HepG2 (cell line): ENCODE measurements around the gene TULP4. TPM values are rescaled to one million over a fixed set of nuclear protein-coding genes. Genes with fewer than 3 reads are reported as not detected.
"Not testable (repeated sequence)": the region's sequence is repeated elsewhere in the genome, so short reads cannot be mapped to it uniquely, and the experiment has no call there.

Source experiments
- BCL6 ChIP-seq: IDR thresholded peaks from 2 replicates; pipeline ENCODE4 v1.6.1; 2016; ENCODE audit warnings: missing genetic modification reagents, missing compliant biosample characterization
- HHEX ChIP-seq: IDR thresholded peaks from 2 replicates; pipeline ENCODE4 v1.6.1; 2016; ENCODE audit warnings: control low read depth
- HNF4G ChIP-seq, 2 experiments: sonication (generic) in 1 of 2; formaldehyde crosslinking in 1 of 2; IDR thresholded peaks; 2 replicates each; pipeline versions ENCODE4 v1.4.0 to v1.6.1; 2011 to 2020; ENCODE audit warnings: borderline replicate concordance in 2 of 2, low read depth in 2 of 2, mild to moderate bottlenecking in 2 of 2, low read length in 1 of 2, missing genetic modification reagents in 1 of 2, moderate library complexity in 1 of 2
- ISL2 ChIP-seq: sonication (generic); formaldehyde crosslinking; IDR thresholded peaks from 2 replicates; pipeline ENCODE4 v1.5.0; 2020; ENCODE audit warnings: missing genetic modification reagents
- NR2F6 ChIP-seq, 2 experiments: IDR thresholded peaks; 2 replicates each; pipeline ENCODE4 v1.6.1; 2016; ENCODE audit warnings: antibody characterized with exemption in 1 of 2, mild to moderate bottlenecking in 1 of 2
- PITX1 ChIP-seq: sonication (generic); formaldehyde crosslinking; IDR thresholded peaks from 2 replicates; pipeline ENCODE4 v1.5.1; 2020; ENCODE audit warnings: mild to moderate bottlenecking, missing genetic modification reagents
- SALL2 ChIP-seq: sonication (generic); formaldehyde crosslinking; IDR thresholded peaks from 2 replicates; pipeline ENCODE4 v1.8.1; 2023; ENCODE audit warnings: mild to moderate bottlenecking, missing genetic modification reagents, inconsistent platforms
- TCF12 ChIP-seq, 2 experiments: fragments of 450-650 bp in 1 of 2; sonication (generic) in 1 of 2; formaldehyde crosslinking in 1 of 2; IDR thresholded peaks; 2 replicates each; pipeline versions ENCODE4 v1.6.1 to v1.8.0; 2017 to 2022; ENCODE audit warnings: antibody characterized with exemption in 1 of 2, mild to moderate bottlenecking in 1 of 2, missing genetic modification reagents in 1 of 2, moderate library complexity in 1 of 2
- YEATS4 ChIP-seq: sonication (generic); formaldehyde crosslinking; IDR thresholded peaks from 2 replicates; pipeline ENCODE4 v1.4.0; 2020; ENCODE audit warnings: missing genetic modification reagents, borderline replicate concordance
- ZBTB20 ChIP-seq: sonication (generic); formaldehyde crosslinking; IDR thresholded peaks from 2 replicates; pipeline ENCODE4 v1.8.1; 2023; ENCODE audit warnings: missing genetic modification reagents, low read depth, mild to moderate bottlenecking, borderline replicate concordance
- ZMYM3 ChIP-seq: sonication (generic); formaldehyde crosslinking; IDR thresholded peaks from 2 replicates; pipeline ENCODE4 v1.5.1; 2020; ENCODE audit warnings: mild to moderate bottlenecking, missing genetic modification reagents
- ZNF292 ChIP-seq: sonication (generic); formaldehyde crosslinking; IDR thresholded peaks from 2 replicates; pipeline ENCODE4 v1.8.1; 2022; ENCODE audit warnings: mild to moderate bottlenecking, low read depth, missing genetic modification reagents, borderline replicate concordance
- ZNF431 ChIP-seq: sonication (generic); formaldehyde crosslinking; IDR thresholded peaks from 2 replicates; pipeline ENCODE4 v1.9.0; 2022; ENCODE audit warnings: missing genetic modification reagents, low read depth, mild to moderate bottlenecking, borderline replicate concordance
- ZNF670 ChIP-seq: sonication (generic); formaldehyde crosslinking; IDR thresholded peaks from 2 replicates; pipeline ENCODE4 v1.8.0; 2022; ENCODE audit warnings: mild to moderate bottlenecking, missing genetic modification reagents, borderline replicate concordance
- polyA plus RNA-seq, 8 experiments: library from polyadenylated mRNA; depleted of rRNA in 3 of 8; stranded (reverse) in 7 of 8; unstranded in 1 of 8; fragments of >200 nt; fragmentation: Illumina TruSeq in 4 of 8; extraction: Trizol in 4 of 8; gene quantifications; 2 replicates each; pipeline versions ENCODE4 v1.2.1 to v1.2.3, GENCODE V29; 2011 to 2016; ENCODE audit warnings: low read depth in 4 of 8, missing spikeins in 1 of 8, mixed read lengths in 1 of 8; ENCODE audit not compliant: insufficient read depth in 1 of 8
- total RNA-seq, 5 experiments: library from RNA; depleted of rRNA; stranded (reverse); fragments of >200 nt; fragmentation: Illumina TruSeq; extraction: Trizol; gene quantifications; 2 replicates each; pipeline ENCODE4 v1.2.3, GENCODE V29; 2016; ENCODE audit warnings: low read depth in 1 of 5
- TF ChIP-seq, protein P1 (sequence below), 2 experiments: sonication (generic) in 1 of 2; formaldehyde crosslinking in 1 of 2; IDR thresholded peaks; 2 replicates each; pipeline versions ENCODE4 v1.4.0 to v1.6.1; 2016 to 2020; ENCODE audit warnings: borderline replicate concordance in 1 of 2, low read depth in 1 of 2, mild to moderate bottlenecking in 1 of 2, missing genetic modification reagents in 1 of 2
- TF ChIP-seq, protein P2 (sequence below): sonication (generic); formaldehyde crosslinking; IDR thresholded peaks from 2 replicates; pipeline ENCODE4 v1.4.0; 2020; ENCODE audit warnings: missing genetic modification reagents
- TF ChIP-seq, protein P3 (sequence below): IDR thresholded peaks from 2 replicates; pipeline ENCODE4 v1.4.0; 2020; ENCODE audit warnings: mild to moderate bottlenecking, missing genetic modification reagents

The TULP4 gene
- total and polyA plus RNA-seq, 2 of the 13 experiments (the other 11 are each of a cell fraction or from before 2014, with no cell fraction given) = 21.1 to 122 TPM

DNA sequence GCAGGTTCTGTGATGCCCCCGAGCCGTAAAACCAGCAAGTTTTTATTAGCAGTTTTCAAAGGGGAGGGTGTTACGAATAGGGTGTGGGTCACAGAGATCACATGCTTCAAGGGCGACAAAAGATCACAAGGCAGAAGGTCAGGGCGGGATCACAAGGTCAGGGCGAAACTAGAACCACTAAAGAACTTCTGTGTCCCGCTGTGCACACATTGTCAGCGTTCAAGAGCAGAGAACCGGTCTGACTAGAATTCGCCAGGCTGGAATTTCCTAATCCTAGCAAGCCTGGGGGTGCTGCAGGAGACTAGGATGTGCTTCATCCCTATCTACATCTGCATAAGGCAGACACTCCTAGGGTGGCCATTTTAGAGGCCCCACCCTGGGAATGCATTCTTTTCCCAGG, 26.9 kb downstream of the TULP4 start (continued):
- TF ChIP-seq, protein P1, sequence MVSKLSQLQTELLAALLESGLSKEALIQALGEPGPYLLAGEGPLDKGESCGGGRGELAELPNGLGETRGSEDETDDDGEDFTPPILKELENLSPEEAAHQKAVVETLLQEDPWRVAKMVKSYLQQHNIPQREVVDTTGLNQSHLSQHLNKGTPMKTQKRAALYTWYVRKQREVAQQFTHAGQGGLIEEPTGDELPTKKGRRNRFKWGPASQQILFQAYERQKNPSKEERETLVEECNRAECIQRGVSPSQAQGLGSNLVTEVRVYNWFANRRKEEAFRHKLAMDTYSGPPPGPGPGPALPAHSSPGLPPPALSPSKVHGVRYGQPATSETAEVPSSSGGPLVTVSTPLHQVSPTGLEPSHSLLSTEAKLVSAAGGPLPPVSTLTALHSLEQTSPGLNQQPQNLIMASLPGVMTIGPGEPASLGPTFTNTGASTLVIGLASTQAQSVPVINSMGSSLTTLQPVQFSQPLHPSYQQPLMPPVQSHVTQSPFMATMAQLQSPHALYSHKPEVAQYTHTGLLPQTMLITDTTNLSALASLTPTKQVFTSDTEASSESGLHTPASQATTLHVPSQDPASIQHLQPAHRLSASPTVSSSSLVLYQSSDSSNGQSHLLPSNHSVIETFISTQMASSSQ (IDR thresholded peaks at IDR 0.05; ENCODE audit: low read depth) = 0 out of 2 replicates have a peak, but pooled peaks have one; percentile 42
- TF ChIP-seq, protein P1 (CRISPR knock-in tag; IDR thresholded peaks at IDR 0.05; ENCODE audit: borderline replicate concordance) = peak; percentile 84; the same call in 1 of the 2 replicates
- TF ChIP-seq ZNF670 = peak; percentile 54; the same call in 1 of the 2 replicates
- TF ChIP-seq PITX1 (CRISPR knock-in tag) = peak; percentile 89
- peak; percentile 32; the same call in 1 of the 2 replicates for TF ChIP-seq YEATS4 (CRISPR knock-in tag)
- TF ChIP-seq TCF12 (IDR thresholded peaks at IDR 0.05) = not testable (repeated sequence)
- 0 out of 2 replicates have a peak, but pooled peaks have one; percentile 53 for TF ChIP-seq TCF12 (CRISPR knock-in tag; IDR thresholded peaks at IDR 0.05)
- peak; percentile 66 for TF ChIP-seq ISL2
- TF ChIP-seq, protein P2, sequence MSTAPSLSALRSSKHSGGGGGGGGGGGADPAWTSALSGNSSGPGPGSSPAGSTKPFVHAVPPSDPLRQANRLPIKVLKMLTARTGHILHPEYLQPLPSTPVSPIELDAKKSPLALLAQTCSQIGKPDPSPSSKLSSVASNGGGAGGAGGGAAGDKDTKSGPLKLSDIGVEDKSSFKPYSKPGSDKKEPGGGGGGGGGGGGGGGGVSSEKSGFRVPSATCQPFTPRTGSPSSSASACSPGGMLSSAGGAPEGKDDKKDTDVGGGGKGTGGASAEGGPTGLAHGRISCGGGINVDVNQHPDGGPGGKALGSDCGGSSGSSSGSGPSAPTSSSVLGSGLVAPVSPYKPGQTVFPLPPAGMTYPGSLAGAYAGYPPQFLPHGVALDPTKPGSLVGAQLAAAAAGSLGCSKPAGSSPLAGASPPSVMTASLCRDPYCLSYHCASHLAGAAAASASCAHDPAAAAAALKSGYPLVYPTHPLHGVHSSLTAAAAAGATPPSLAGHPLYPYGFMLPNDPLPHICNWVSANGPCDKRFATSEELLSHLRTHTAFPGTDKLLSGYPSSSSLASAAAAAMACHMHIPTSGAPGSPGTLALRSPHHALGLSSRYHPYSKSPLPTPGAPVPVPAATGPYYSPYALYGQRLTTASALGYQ (CRISPR knock-in tag) = peak; percentile 24; the same call in 1 of the 2 replicates
- 0 out of 2 replicates have a peak, but pooled peaks have one; percentile 56 for TF ChIP-seq SALL2 (CRISPR knock-in tag)
- peak; percentile 77; the same call in 1 of the 2 replicates for TF ChIP-seq BCL6 (CRISPR knock-in tag)
- TF ChIP-seq ZNF431 (CRISPR knock-in tag) = 0 out of 2 replicates have a peak, but pooled peaks have one; percentile 76
- TF ChIP-seq, protein P3, sequence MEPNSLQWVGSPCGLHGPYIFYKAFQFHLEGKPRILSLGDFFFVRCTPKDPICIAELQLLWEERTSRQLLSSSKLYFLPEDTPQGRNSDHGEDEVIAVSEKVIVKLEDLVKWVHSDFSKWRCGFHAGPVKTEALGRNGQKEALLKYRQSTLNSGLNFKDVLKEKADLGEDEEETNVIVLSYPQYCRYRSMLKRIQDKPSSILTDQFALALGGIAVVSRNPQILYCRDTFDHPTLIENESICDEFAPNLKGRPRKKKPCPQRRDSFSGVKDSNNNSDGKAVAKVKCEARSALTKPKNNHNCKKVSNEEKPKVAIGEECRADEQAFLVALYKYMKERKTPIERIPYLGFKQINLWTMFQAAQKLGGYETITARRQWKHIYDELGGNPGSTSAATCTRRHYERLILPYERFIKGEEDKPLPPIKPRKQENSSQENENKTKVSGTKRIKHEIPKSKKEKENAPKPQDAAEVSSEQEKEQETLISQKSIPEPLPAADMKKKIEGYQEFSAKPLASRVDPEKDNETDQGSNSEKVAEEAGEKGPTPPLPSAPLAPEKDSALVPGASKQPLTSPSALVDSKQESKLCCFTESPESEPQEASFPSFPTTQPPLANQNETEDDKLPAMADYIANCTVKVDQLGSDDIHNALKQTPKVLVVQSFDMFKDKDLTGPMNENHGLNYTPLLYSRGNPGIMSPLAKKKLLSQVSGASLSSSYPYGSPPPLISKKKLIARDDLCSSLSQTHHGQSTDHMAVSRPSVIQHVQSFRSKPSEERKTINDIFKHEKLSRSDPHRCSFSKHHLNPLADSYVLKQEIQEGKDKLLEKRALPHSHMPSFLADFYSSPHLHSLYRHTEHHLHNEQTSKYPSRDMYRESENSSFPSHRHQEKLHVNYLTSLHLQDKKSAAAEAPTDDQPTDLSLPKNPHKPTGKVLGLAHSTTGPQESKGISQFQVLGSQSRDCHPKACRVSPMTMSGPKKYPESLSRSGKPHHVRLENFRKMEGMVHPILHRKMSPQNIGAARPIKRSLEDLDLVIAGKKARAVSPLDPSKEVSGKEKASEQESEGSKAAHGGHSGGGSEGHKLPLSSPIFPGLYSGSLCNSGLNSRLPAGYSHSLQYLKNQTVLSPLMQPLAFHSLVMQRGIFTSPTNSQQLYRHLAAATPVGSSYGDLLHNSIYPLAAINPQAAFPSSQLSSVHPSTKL (CRISPR knock-in tag) = peak; percentile 89
- TF ChIP-seq HNF4G (IDR thresholded peaks at IDR 0.05; ENCODE audit: borderline replicate concordance, low read depth, low read length) = peak; percentile 49; the same call in 1 of the 2 replicates
- peak; percentile 53; the same call in 1 of the 2 replicates for TF ChIP-seq HNF4G (CRISPR knock-in tag; IDR thresholded peaks at IDR 0.05; ENCODE audit: borderline replicate concordance, low read depth)
- peak; percentile 74 for TF ChIP-seq HHEX (CRISPR knock-in tag)
- peak; percentile 53; the same call in 1 of the 2 replicates for TF ChIP-seq ZMYM3
- TF ChIP-seq ZNF292 (CRISPR knock-in tag) = peak; percentile 80; the same call in 1 of the 2 replicates
- peak; percentile 96 for TF ChIP-seq NR2F6 (IDR thresholded peaks at IDR 0.05)
- peak; percentile 93 for TF ChIP-seq NR2F6 (CRISPR knock-in tag; IDR thresholded peaks at IDR 0.05)
- TF ChIP-seq ZBTB20 (CRISPR knock-in tag) = 0 out of 2 replicates have a peak, but pooled peaks have one; percentile 53
